HepG2 (cell line): ENCODE data around the gene CEP135. TPM values are rescaled to one million over a fixed set of nuclear protein-coding genes. Genes with fewer than 3 reads are reported as not detected.
A peak's percentile ranks its signal among the peaks of the same experiment; 100 is the strongest.

Experiments used
- ARNT2 ChIP-seq: sonication (generic); formaldehyde crosslinking; IDR thresholded peaks from 2 replicates; pipeline ENCODE4 v1.8.0; 2022; ENCODE audit warnings: mild to moderate bottlenecking, low read depth, missing genetic modification reagents, moderate library complexity
- FOXK1 ChIP-seq: sonication (generic); formaldehyde crosslinking; IDR thresholded peaks from 2 replicates; pipeline ENCODE4 v1.4.0; 2020; ENCODE audit warnings: low read depth, missing genetic modification reagents, borderline replicate concordance
- GATAD1 ChIP-seq: IDR thresholded peaks from 2 replicates; pipeline ENCODE4 v1.6.1; 2016; ENCODE audit warnings: missing genetic modification reagents, missing compliant biosample characterization
- KDM1A ChIP-seq: IDR thresholded peaks from 2 replicates; pipeline ENCODE4 v1.6.1; 2016; ENCODE audit warnings: missing compliant biosample characterization
- PAXIP1 ChIP-seq: sonication (generic); formaldehyde crosslinking; conservative IDR thresholded peaks from 2 replicates; pipeline ENCODE4 v1.4.0; 2020; ENCODE audit warnings: mild to moderate bottlenecking, missing genetic modification reagents, moderate library complexity
- PRDM10 ChIP-seq: sonication (generic); formaldehyde crosslinking; IDR thresholded peaks from 2 replicates; pipeline ENCODE4 v1.4.0; 2020; ENCODE audit warnings: low read depth, missing genetic modification reagents
- RBM22 ChIP-seq: fragments of 200-400 bp; formaldehyde crosslinking; optimal IDR thresholded peaks from 2 replicates; pipeline ENCODE3; 2017; ENCODE audit warnings: mild to moderate bottlenecking, low read length, moderate library complexity
- REPIN1 ChIP-seq: sonication (generic); formaldehyde crosslinking; IDR thresholded peaks from 2 replicates; pipeline ENCODE4 v1.8.0; 2022; ENCODE audit warnings: missing genetic modification reagents, low read depth, mild to moderate bottlenecking, borderline replicate concordance
- TFDP2 ChIP-seq: sonication (generic); formaldehyde crosslinking; IDR thresholded peaks from 2 replicates; pipeline ENCODE4 v1.4.0; 2020; ENCODE audit warnings: missing genetic modification reagents
- ZNF644 ChIP-seq: IDR thresholded peaks from 2 replicates; pipeline ENCODE4 v1.6.1; 2016; ENCODE audit warnings: low read depth
- polyA plus RNA-seq, 8 experiments: library from polyadenylated mRNA; depleted of rRNA in 3 of 8; stranded (reverse) in 7 of 8; unstranded in 1 of 8; fragments of >200 nt; fragmentation: Illumina TruSeq in 4 of 8; extraction: Trizol in 4 of 8; gene quantifications; 2 replicates each; pipeline versions ENCODE4 v1.2.1 to v1.2.3, GENCODE V29; 2011 to 2016; ENCODE audit warnings: low read depth in 4 of 8, missing spikeins in 1 of 8, mixed read lengths in 1 of 8; ENCODE audit not compliant: insufficient read depth in 1 of 8
- total RNA-seq, 5 experiments: library from RNA; depleted of rRNA; stranded (reverse); fragments of >200 nt; fragmentation: Illumina TruSeq; extraction: Trizol; gene quantifications; 2 replicates each; pipeline ENCODE4 v1.2.3, GENCODE V29; 2016; ENCODE audit warnings: low read depth in 1 of 5
- TF ChIP-seq, protein P1 (sequence below): IDR thresholded peaks from 2 replicates; pipeline ENCODE4 v1.6.1; 2016; ENCODE audit warnings: low read depth, control low read depth
- TF ChIP-seq, protein P2 (sequence below): sonication (generic); formaldehyde crosslinking; IDR thresholded peaks from 2 replicates; pipeline ENCODE4 v1.4.0; 2020; ENCODE audit warnings: mild to moderate bottlenecking, missing genetic modification reagents
- TF ChIP-seq, protein P3 (sequence below): sonication (generic); formaldehyde crosslinking; IDR thresholded peaks from 2 replicates; pipeline ENCODE4 v1.4.0; 2020; ENCODE audit warnings: missing genetic modification reagents, borderline replicate concordance

The CEP135 gene
- total and polyA plus RNA-seq, 2 of the 13 experiments (the other 11 are each of a cell fraction or from before 2014, with no cell fraction given), result 1.7 to 8.8 TPM

GRCh38 chr4:55948726-55949481, at the start of gene CEP135 (continued):
- TF ChIP-seq, protein P1, sequence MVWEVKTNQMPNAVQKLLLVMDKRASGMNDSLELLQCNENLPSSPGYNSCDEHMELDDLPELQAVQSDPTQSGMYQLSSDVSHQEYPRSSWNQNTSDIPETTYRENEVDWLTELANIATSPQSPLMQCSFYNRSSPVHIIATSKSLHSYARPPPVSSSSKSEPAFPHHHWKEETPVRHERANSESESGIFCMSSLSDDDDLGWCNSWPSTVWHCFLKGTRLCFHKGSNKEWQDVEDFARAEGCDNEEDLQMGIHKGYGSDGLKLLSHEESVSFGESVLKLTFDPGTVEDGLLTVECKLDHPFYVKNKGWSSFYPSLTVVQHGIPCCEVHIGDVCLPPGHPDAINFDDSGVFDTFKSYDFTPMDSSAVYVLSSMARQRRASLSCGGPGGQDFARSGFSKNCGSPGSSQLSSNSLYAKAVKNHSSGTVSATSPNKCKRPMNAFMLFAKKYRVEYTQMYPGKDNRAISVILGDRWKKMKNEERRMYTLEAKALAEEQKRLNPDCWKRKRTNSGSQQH (CRISPR knock-in tag), result peak; percentile 90
- TF ChIP-seq FOXK1 (peak; percentile 46; the same call in 1 of the 2 replicates), TFDP2 (CRISPR knock-in tag) (peak; percentile 99), PAXIP1 (CRISPR knock-in tag) (peak; percentile 62), ZNF644 (CRISPR knock-in tag) (no peak), RBM22 (peak; percentile 53), REPIN1 (CRISPR knock-in tag) (peak; percentile 95), KDM1A (CRISPR knock-in tag) (no peak), ARNT2 (CRISPR knock-in tag) (peak; percentile 97), GATAD1 (CRISPR knock-in tag) (peak; percentile 85), PRDM10 (CRISPR knock-in tag) (no peak)
- TF ChIP-seq, protein P2, sequence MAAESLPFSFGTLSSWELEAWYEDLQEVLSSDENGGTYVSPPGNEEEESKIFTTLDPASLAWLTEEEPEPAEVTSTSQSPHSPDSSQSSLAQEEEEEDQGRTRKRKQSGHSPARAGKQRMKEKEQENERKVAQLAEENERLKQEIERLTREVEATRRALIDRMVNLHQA (CRISPR knock-in tag), result no peak
- TF ChIP-seq, protein P3, sequence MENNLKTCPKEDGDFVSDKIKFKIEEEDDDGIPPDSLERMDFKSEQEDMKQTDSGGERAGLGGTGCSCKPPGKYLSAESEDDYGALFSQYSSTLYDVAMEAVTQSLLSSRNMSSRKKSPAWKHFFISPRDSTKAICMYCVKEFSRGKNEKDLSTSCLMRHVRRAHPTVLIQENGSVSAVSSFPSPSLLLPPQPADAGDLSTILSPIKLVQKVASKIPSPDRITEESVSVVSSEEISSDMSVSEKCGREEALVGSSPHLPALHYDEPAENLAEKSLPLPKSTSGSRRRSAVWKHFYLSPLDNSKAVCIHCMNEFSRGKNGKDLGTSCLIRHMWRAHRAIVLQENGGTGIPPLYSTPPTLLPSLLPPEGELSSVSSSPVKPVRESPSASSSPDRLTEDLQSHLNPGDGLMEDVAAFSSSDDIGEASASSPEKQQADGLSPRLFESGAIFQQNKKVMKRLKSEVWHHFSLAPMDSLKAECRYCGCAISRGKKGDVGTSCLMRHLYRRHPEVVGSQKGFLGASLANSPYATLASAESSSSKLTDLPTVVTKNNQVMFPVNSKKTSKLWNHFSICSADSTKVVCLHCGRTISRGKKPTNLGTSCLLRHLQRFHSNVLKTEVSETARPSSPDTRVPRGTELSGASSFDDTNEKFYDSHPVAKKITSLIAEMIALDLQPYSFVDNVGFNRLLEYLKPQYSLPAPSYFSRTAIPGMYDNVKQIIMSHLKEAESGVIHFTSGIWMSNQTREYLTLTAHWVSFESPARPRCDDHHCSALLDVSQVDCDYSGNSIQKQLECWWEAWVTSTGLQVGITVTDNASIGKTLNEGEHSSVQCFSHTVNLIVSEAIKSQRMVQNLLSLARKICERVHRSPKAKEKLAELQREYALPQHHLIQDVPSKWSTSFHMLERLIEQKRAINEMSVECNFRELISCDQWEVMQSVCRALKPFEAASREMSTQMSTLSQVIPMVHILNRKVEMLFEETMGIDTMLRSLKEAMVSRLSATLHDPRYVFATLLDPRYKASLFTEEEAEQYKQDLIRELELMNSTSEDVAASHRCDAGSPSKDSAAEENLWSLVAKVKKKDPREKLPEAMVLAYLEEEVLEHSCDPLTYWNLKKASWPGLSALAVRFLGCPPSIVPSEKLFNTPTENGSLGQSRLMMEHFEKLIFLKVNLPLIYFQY (CRISPR knock-in tag), result peak; percentile 91; the same call in 1 of the 2 replicates
